Measurements from ENCODE around the gene TRIM38. TPM values are rescaled to one million over a fixed set of nuclear protein-coding genes. Genes with fewer than 3 reads are reported as not detected.

TRIM38 gene
- total and polyA plus RNA-seq, 5 experiments from 2014 or later = 4.3 to 29.7 (median 7.4) TPM

DNA sequence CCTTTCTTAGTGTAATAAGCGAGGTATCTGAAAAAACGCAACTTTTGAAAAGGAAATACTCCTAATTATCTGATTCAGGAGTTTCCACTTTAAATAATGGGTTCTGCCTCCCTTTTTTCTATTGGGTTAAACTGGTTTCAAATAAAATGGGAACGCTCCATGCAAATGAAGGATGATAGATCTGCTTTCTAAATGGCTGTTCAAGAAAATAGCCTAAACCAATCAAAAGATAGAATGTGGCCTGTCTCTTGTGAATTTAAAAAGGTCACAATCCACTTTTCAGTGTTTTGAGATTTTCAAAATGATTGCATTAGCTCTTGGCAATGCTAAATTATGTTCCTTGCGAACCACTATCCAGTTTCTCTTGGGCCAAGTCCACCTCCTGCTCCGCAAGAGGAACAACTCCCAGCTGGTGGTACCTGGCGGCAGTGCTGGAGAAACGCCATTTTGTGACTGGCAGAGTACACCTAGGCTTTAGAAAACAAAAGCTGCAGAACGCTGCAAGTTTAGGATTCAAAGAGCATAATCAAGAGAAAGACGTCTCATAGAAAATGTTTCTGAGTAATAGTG lies 56.7 kb downstream of the TRIM38 start:
- Mint-ChIP-seq H3K4me1 (peaks cover 8 to 33% (median 22%) of the 10 kb centered on the region in 4 donors), H3K27ac (peak overlapping the region in 6 of 10 donors; percentile 18 to 99 (median 42)), H3K4me3 (peak overlapping the region in 9 of 10 donors; percentile 7 to 85 (median 48)), H3K27me3 (no peaks in the 10 kb centered on the region), H3K36me3 (no peaks in the 10 kb centered on the region), H3K9me3 (peaks cover 0 to 10% (median 0%) of the 10 kb centered on the region in 9 donors)
- DNase-seq (no peak), ATAC-seq (no peak)
- POLR2A ChIA-PET = interaction anchor here (0.7 to 16.7 kb wide), 25 partner anchors 11 to 1874 kb away, joined by 3 to 748 read pairs (median 17); partner anchors contain the start of gene TRIM38

DNA sequence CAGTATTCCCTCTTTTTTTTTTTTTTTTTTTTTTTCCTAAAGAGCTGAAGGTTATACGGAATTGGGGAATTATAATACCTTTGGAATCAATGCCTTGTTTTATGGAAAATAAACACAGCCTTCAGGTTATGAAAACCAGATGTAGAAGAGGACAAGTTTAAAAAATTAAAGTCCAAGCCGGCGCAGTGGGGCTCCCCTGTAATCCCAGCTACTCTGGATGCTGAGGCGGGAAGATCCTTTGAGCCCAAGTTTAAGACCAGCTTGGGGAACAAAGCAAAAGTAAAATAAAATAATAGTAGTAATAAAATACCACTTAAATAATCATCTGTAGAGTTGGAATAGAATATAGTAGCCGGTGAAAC lies 57.3 kb downstream of the TRIM38 start:
- peaks cover 8 to 33% (median 23%) of the 10 kb centered on the region in 4 donors for H3K4me1 Mint-ChIP-seq
- no peak for DNase-seq

DNA sequence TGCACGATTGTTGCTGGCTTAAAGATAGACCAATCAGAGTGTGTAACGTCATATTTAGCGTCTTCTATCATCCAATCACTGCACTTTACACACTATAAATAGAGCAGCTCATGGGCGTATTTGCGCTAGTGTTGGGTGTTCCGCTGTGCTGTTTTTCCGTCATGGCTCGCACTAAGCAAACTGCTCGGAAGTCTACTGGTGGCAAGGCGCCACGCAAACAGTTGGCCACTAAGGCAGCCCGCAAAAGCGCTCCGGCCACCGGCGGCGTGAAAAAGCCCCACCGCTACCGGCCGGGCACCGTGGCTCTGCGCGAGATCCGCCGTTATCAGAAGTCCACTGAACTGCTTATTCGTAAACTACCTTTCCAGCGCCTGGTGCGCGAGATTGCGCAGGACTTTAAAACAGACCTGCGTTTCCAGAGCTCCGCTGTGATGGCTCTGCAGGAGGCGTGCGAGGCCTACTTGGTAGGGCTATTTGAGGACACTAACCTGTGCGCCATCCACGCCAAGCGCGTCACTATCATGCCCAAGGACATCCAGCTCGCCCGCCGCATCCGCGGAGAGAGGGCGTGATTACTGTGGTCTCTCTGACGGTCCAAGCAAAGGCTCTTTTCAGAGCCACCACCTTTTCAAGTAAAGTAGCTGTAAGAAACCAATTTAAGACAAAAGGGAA lies 57.9 kb downstream of the TRIM38 start:
- DNase-seq = peak; percentile 64 to 94 (median 86)
- H3K9me3 Mint-ChIP-seq = peaks cover 0 to 10% (median 0%) of the 10 kb centered on the region in 9 donors
- H3K36me3 Mint-ChIP-seq = no peaks in the 10 kb centered on the region
- H3K4me1 Mint-ChIP-seq = peaks cover 8 to 36% (median 25%) of the 10 kb centered on the region in 4 donors
- peak overlapping the region; percentile 85 to 100 (median 97) for H3K4me3 Mint-ChIP-seq
- H3K27me3 Mint-ChIP-seq = no peaks in the 10 kb centered on the region
- peak; percentile 50 to 57 for ATAC-seq
- POLR2A ChIA-PET = interaction anchor here (0.6 to 16.7 kb wide), 64 partner anchors 9 to 1873 kb away, joined by 3 to 748 read pairs (median 6); partner anchors contain the start of genes HFE and TRIM38
- peak overlapping the region; percentile 93 to 100 (median 100) for H3K27ac Mint-ChIP-seq

More for the DNA sequence above, 57.3 kb downstream of the TRIM38 start:
- POLR2A ChIA-PET = interaction anchor here (0.6 to 16.7 kb wide), 50 partner anchors 9 to 1873 kb away, joined by 3 to 748 read pairs (median 6); partner anchors contain the start of genes HFE and TRIM38
- peak overlapping the region; percentile 85 to 100 (median 97) for H3K4me3 Mint-ChIP-seq
- H3K9me3 Mint-ChIP-seq = peaks cover 0 to 10% (median 0%) of the 10 kb centered on the region in 9 donors
- H3K27me3 Mint-ChIP-seq = no peaks in the 10 kb centered on the region
- no peaks in the 10 kb centered on the region for H3K36me3 Mint-ChIP-seq
- no peak for ATAC-seq
- H3K27ac Mint-ChIP-seq = peak overlapping the region in 9 of 10 donors; percentile 93 to 100 (median 100)

DNA sequence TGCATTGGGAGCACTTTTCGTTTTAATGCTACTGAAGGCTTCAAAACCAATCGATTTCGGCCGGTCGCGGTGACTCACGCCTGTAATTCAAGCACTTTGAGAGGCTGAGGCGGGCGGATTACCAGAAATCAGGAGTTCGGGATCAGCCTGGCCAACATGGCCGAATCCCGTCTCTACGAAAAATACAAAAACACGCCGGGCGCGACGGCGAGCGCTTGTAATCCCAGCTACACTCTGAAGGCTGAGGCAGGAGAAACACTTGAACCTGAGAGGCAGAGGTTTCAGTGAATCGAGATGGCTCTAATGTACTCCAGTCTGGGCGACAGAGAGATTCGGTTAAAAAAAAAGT lies 58.4 kb downstream of the TRIM38 start:
- DNase-seq (peak in 4 of 10 donors; percentile 48 to 80 (median 66)), ATAC-seq (no peak)
- Mint-ChIP-seq H3K27me3 (no peaks in the 10 kb centered on the region), H3K4me1 (peaks cover 10 to 41% (median 30%) of the 10 kb centered on the region in 4 donors), H3K4me3 (peak overlapping the region; percentile 85 to 100 (median 97)), H3K27ac (peak overlapping the region; percentile 93 to 100 (median 100)), H3K9me3 (peaks cover 0 to 10% (median 0%) of the 10 kb centered on the region in 9 donors), H3K36me3 (no peaks in the 10 kb centered on the region)
- POLR2A ChIA-PET = interaction anchor here (0.6 to 16.7 kb wide), 52 partner anchors 9 to 1872 kb away, joined by 3 to 748 read pairs (median 6); partner anchors contain the start of genes HFE and TRIM38

DNA sequence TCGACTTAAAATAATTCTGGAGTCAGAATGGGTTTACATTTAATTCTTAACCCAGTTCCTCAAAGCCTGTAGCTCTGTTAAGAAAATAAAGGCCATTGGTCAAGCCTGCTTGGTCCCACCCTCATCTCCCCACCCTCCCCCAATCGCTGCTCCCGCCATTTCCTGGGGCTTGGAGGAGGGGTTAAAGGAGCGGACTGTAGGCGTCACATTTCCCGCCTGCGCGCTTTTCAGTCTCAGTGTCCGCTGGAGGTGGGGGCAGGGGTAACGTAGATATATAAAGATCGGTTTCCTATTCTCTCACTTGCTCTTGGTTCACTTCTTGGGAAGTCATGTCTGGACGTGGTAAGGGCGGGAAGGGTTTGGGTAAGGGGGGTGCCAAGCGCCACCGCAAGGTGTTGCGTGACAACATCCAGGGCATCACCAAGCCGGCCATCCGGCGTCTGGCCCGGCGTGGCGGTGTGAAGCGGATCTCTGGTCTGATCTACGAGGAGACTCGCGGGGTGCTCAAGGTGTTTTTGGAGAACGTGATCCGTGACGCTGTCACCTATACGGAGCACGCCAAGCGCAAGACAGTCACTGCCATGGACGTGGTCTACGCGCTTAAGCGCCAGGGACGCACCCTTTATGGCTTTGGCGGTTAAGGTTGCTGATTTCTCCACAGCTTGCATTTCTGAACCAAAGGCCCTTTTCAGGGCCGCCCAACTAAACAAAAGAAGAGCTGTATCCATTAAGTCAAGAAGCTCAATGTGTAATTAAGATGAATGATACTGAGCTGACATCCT lies 58.9 kb downstream of the TRIM38 start:
- H3K4me3 Mint-ChIP-seq = peak overlapping the region; percentile 85 to 100 (median 97)
- H3K4me1 Mint-ChIP-seq = peaks cover 12 to 44% (median 35%) of the 10 kb centered on the region in 4 donors
- H3K9me3 Mint-ChIP-seq = peaks cover 0 to 10% (median 0%) of the 10 kb centered on the region in 9 donors
- H3K27me3 Mint-ChIP-seq = no peaks in the 10 kb centered on the region
- POLR2A ChIA-PET = interaction anchor here (0.6 to 16.7 kb wide), 47 partner anchors 8 to 1872 kb away, joined by 3 to 748 read pairs (median 6); partner anchors contain the start of genes HFE and TRIM38
- H3K36me3 Mint-ChIP-seq = no peaks in the 10 kb centered on the region
- peak overlapping the region; percentile 93 to 100 (median 100) for H3K27ac Mint-ChIP-seq
- DNase-seq = peak; percentile 71 to 96 (median 90)
- ATAC-seq = peak; percentile 60 to 66

DNA sequence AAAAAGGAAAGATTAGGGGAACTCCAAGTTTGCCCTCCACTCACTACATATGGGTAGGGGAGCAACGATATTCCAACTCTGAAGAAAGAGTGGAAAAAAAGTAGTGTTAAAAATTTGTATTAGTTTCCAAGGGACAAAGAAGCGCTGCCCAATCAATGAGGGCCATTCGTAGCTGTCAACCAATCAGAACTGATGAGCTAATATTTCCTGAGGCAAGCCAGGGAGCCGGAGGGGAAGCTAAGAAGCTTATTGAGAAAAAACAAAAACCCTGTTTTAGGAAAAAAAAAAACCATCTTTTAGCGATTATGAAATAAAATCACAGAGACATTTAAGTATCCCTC lies 59.5 kb downstream of the TRIM38 start:
- ATAC-seq (no peak), DNase-seq (peak in 4 of 10 donors; percentile 24 to 49 (median 35))
- H3K4me1 Mint-ChIP-seq = peaks cover 16 to 43% (median 40%) of the 10 kb centered on the region in 4 donors
- H3K27ac Mint-ChIP-seq = peak overlapping the region; percentile 93 to 100 (median 100)
- H3K27me3 Mint-ChIP-seq = peaks cover 0 to under 1% (median 0%) of the 10 kb centered on the region in 5 donors
- H3K9me3 Mint-ChIP-seq = peaks cover 0 to 10% (median 0%) of the 10 kb centered on the region in 9 donors
- peak overlapping the region; percentile 85 to 100 (median 97) for H3K4me3 Mint-ChIP-seq
- POLR2A ChIA-PET = interaction anchor here (0.6 to 16.7 kb wide), 26 partner anchors 8 to 1871 kb away, joined by 3 to 748 read pairs (median 15); partner anchors contain the start of gene HFE
- no peaks in the 10 kb centered on the region for H3K36me3 Mint-ChIP-seq

DNA sequence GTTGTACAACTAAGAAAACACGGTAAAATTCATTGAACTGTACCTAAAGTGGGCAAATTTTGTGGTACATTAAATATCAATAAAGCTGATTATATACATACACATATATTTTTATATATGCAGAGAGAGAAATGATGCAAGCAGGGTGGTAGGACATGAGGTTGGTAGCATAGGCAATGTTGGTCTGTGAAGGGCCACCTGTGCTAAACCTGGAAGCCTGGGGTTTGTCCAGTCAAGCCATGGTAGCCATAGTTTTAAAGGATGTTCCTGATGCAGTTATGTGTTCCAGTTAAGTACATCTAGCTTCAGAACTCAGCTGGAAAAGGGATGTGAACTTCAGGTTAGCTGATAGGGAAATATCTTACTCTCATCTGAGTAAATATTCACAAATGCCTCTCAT lies 60.1 kb downstream of the TRIM38 start:
- Mint-ChIP-seq H3K4me3 (peak overlapping the region in 5 of 10 donors; percentile 12 to 100 (median 85)), H3K27me3 (peaks cover 0 to 2% (median 0%) of the 10 kb centered on the region in 5 donors), H3K36me3 (no peaks in the 10 kb centered on the region), H3K4me1 (peaks cover 18 to 46% (median 45%) of the 10 kb centered on the region in 4 donors), H3K9me3 (peaks cover 0 to 10% (median 0%) of the 10 kb centered on the region in 9 donors), H3K27ac (peak overlapping the region; percentile 93 to 100 (median 100))
- ATAC-seq = no peak
- DNase-seq = no peak
- POLR2A ChIA-PET = interaction anchor here (0.7 to 16.7 kb wide), 18 partner anchors 7 to 1850 kb away, joined by 3 to 748 read pairs (median 22); partner anchors contain the start of gene HFE

DNA sequence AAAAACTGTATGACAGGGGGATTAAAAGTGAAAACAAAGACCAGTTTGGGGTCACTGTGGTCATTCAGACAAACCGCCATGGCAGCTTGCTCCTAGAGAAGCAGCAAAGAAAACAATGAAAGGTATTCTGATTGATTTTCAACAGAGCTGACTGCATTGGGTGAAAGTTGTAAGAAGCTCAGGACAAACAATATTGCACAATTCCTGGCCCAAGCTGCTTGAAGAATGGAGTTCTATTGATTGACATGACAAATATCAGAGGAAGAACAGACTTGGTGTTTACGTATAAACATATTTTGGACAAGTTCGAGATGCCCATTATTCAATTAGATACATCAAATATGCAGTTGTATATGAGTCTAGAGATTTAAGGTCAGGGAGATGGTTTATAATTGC lies 62.0 kb downstream of the TRIM38 start:
- POLR2A ChIA-PET = interaction anchor here (0.5 to 16.7 kb wide), 10 partner anchors 4 to 386 kb away, joined by 5 to 748 read pairs (median 116); a partner anchor contains a TSS
- Mint-ChIP-seq H3K27me3 (peaks cover 0 to 2% (median 0%) of the 10 kb centered on the region in 5 donors), H3K36me3 (no peaks in the 10 kb centered on the region), H3K4me3 (peak overlapping the region in 4 of 10 donors; percentile 10 to 54 (median 33)), H3K27ac (peak overlapping the region in 7 of 10 donors; percentile 67 to 100 (median 97)), H3K4me1 (peaks cover 20 to 48% (median 44%) of the 10 kb centered on the region in 4 donors), H3K9me3 (peaks cover 0 to 5% (median 0%) of the 10 kb centered on the region in 9 donors)
- no peak for DNase-seq
- ATAC-seq = no peak

DNA sequence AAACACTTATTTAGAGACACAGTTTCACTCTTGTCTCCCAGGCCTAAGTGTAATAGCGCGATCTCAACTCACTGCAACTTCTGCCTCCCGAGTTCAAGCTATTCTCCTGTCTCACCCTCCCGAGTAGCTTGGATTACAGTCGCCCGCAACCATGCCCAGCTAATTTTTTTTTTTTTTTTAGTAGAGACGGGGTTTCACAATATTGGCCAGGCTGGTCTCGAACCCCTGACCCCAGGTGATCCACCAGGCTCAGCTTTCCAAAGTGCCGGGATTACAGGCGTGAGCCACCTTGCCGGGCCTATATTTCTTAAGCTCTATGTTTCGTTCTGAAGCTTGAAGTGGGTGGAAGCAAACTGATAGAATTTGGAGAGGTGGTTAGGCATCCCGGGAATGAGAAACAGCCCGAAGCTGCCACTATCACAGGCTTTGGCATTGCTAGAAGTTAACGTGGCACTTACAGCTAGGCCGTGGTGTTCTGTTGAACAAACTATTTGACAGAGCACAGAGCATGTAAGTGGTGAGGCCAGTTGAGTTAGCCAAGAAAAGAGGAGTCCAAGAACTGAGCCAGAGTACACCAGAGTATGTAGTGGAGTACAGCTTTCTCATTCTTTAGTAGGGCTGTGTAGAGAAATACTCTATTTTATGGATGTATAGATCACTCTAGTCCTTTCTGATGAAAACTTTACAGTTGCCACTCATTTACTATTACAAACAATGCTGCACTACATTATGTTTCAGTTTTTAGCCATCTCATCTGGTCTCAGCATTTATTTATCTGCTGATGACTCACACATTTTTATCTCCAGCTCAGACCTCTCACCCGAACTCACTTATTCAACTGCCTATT lies 62.7 kb downstream of the TRIM38 start:
- DNase-seq (no peak), ATAC-seq (no peak)
- Mint-ChIP-seq H3K4me3 (peak overlapping the region; percentile 10 to 99 (median 86)), H3K9me3 (peaks cover 0 to 3% (median 0%) of the 10 kb centered on the region in 9 donors), H3K27ac (peak overlapping the region; percentile 96 to 100 (median 99)), H3K4me1 (peaks cover 19 to 46% (median 40%) of the 10 kb centered on the region in 4 donors), H3K27me3 (peaks cover 0 to 2% (median 0%) of the 10 kb centered on the region in 5 donors), H3K36me3 (no peaks in the 10 kb centered on the region)
- POLR2A ChIA-PET = interaction anchor here (0.7 to 16.7 kb wide), 25 partner anchors 4 to 1842 kb away, joined by 3 to 748 read pairs (median 9); a partner anchor contains a TSS

DNA sequence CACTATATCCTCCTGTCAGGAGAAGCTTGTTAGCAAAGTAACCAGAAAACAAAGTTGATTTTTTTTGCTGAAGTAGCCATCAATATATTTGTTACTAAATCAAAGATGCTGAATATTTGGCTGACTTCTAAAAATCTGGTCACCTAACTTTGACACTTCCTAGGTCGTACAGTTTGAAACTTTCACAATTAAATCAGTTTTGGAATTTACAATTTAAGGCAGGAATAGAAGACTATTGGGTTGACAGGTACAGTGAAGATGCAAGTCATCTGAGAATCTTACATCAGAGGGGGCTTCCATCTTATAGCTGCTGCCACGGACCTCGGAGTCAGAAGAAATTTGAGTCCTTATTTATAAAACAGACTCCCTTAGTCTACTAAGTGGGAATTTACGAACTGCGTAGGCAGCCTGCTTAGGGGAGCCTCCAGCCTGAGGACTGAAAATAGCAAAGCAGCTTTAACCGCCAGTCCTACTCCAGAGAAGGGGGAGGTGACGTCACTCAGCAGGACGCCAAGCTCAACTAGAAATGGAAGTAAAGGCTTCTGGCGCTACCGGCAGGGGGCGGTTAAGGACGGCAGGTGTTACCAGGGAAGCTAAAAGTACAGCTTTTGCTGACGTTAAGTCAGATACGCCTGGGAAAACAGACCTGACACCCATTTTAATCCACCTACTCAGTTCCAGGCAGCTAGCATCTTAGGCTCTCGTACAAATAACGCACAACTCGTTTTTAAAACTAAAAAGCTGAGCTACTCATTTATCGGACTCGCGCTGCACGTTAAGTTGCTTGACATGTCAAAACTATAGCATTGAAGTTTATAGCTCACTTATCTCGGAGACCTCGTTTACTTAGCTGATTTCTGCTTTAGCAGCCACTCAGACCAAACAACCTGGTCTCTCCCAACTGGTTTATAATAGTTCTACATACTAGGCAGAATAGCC lies 63.6 kb downstream of the TRIM38 start:
- peak; percentile 45 to 47 for ATAC-seq
- Mint-ChIP-seq H3K4me1 (peaks cover 19 to 47% (median 38%) of the 10 kb centered on the region in 4 donors), H3K4me3 (peak overlapping the region; percentile 84 to 99 (median 92)), H3K27ac (peak overlapping the region; percentile 96 to 100 (median 99)), H3K9me3 (peaks cover 0 to 2% (median 0%) of the 10 kb centered on the region in 9 donors), H3K27me3 (peaks cover 0 to 2% (median 0%) of the 10 kb centered on the region in 5 donors), H3K36me3 (no peaks in the 10 kb centered on the region)
- peak; percentile 83 to 98 (median 94) for DNase-seq
- POLR2A ChIA-PET = interaction anchor here (0.6 to 16.7 kb wide), 47 partner anchors 4 to 1868 kb away, joined by 3 to 748 read pairs (median 5); partner anchors contain the start of genes HFE and TRIM38

Measured in naive thymus-derived CD8-positive, alpha-beta T cell (primary cell).